Measurements from ENCODE around the gene ANK2. TPM values are rescaled to one million over a fixed set of nuclear protein-coding genes. Genes with fewer than 3 reads are reported as not detected.

ANK2 gene
- total RNA-seq, 4 donors from 2014 or later = 25.9 to 64.4 (median 55.4) TPM

- Histone ChIP-seq H3K4me3 (replicated peaks in 1 of 3) (no peak overlapping the region), H3K9me3 (no peaks in the 10 kb centered on the region), H3K27me3 (no peaks in the 10 kb centered on the region), H3K4me1 (no peaks in the 10 kb centered on the region), H3K36me3 (no peaks in the 10 kb centered on the region), H3K27ac (no peak overlapping the region)
- TF ChIP-seq POLR2A (IDR thresholded peaks at IDR 0.05) = no peak
- TF ChIP-seq, protein P1, sequence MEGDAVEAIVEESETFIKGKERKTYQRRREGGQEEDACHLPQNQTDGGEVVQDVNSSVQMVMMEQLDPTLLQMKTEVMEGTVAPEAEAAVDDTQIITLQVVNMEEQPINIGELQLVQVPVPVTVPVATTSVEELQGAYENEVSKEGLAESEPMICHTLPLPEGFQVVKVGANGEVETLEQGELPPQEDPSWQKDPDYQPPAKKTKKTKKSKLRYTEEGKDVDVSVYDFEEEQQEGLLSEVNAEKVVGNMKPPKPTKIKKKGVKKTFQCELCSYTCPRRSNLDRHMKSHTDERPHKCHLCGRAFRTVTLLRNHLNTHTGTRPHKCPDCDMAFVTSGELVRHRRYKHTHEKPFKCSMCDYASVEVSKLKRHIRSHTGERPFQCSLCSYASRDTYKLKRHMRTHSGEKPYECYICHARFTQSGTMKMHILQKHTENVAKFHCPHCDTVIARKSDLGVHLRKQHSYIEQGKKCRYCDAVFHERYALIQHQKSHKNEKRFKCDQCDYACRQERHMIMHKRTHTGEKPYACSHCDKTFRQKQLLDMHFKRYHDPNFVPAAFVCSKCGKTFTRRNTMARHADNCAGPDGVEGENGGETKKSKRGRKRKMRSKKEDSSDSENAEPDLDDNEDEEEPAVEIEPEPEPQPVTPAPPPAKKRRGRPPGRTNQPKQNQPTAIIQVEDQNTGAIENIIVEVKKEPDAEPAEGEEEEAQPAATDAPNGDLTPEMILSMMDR (IDR thresholded peaks at IDR 0.05) = no peak
- intact Hi-C loops (cut with DNase I) = no loop called here
- DNase-seq = no peak
Measured at GRCh38 chr4:113273721-113274220, 224.3 kb downstream of the ANK2 start.

DNA sequence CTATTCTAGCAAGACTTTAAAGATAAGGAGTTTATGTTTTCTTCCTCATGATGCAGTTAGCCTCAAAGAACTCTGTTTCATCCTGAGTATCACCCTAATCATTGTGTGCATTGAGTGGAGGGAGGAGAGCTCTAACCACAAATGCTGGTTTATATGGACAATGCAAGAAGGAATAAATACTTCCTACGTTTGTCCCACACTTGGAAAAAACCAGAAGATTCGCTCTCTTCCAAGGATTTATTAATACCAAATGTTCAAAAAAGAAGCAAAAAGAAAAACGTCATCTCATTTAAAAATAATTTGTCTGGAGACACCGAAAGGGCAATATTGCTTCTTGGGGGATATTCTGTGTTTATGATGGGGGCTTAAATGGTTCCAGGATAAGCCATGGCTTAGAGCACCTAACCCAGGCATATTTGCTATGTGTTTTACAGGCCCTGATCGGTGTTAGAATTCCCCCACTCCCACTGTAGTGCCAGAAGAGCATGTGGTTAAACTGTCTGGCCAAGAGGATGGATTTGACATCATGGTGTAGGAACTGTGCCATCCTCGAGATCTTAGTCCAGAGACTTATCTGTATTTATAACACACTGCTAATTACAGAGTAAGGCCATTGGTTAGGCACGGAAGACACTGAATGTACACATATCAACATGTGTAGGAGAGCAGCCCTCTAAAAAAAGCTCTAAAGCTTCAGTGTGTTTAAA is 227.2 kb downstream of the ANK2 start:
- H3K27ac ChIP-seq = no peak overlapping the region
- no peak for DNase-seq
- no peaks in the 10 kb centered on the region for H3K27me3 ChIP-seq
- no peaks in the 10 kb centered on the region for H3K9me3 ChIP-seq
- H3K4me1 ChIP-seq = no peaks in the 10 kb centered on the region
- 77 to 81% methylated on average over 7 of the region's 7 CpGs for WGBS, 2 donors
- intact Hi-C loops (cut with DNase I) = no loop called here
- no peak overlapping the region for H3K4me3 ChIP-seq (replicated peaks in 1 of 3)
- no peaks in the 10 kb centered on the region for H3K36me3 ChIP-seq
- TF ChIP-seq POLR2A (IDR thresholded peaks at IDR 0.05) = no peak
- TF ChIP-seq, protein P1 (IDR thresholded peaks at IDR 0.05) = no peak

GRCh38 chr4:113278324-113278934 is 229.0 kb downstream of the ANK2 start:
- Histone ChIP-seq H3K4me1 (no peaks in the 10 kb centered on the region), H3K9me3 (no peaks in the 10 kb centered on the region), H3K27me3 (no peaks in the 10 kb centered on the region), H3K4me3 (replicated peaks in 1 of 3) (no peak overlapping the region), H3K36me3 (no peaks in the 10 kb centered on the region), H3K27ac (no peak overlapping the region)
- peak; percentile 60 to 73 for DNase-seq
- no peak for TF ChIP-seq POLR2A (IDR thresholded peaks at IDR 0.05)
- TF ChIP-seq, protein P1 (IDR thresholded peaks at IDR 0.05) = peak; percentile 25 to 82 (median 61)
- intact Hi-C loops (cut with DNase I) = no loop called here
- 32 to 37% methylated on average over 8 of the region's 8 CpGs for WGBS, 2 donors

- Histone ChIP-seq H3K9me3 (no peaks in the 10 kb centered on the region), H3K36me3 (no peaks in the 10 kb centered on the region), H3K4me3 (replicated peaks in 1 of 3) (no peak overlapping the region), H3K27ac (no peak overlapping the region), H3K4me1 (no peaks in the 10 kb centered on the region), H3K27me3 (no peaks in the 10 kb centered on the region)
- no peak for TF ChIP-seq POLR2A (IDR thresholded peaks at IDR 0.05)
- TF ChIP-seq, protein P1 (IDR thresholded peaks at IDR 0.05) = no peak
- DNase-seq = no peak
- WGBS, 2 donors = 90 to 92% methylated on average over 4 of the region's 4 CpGs
- intact Hi-C loops (cut with DNase I) = no loop called here
Measured at GRCh38 chr4:113285501-113285900, 236.0 kb downstream of the ANK2 start.

GRCh38 chr4:113288257-113288656 is 238.8 kb downstream of the ANK2 start:
- DNase-seq = no peak
- no peak overlapping the region for H3K4me3 ChIP-seq (replicated peaks in 1 of 3)
- no peak overlapping the region for H3K27ac ChIP-seq
- H3K9me3 ChIP-seq = no peaks in the 10 kb centered on the region
- H3K27me3 ChIP-seq = no peaks in the 10 kb centered on the region
- no peak for TF ChIP-seq POLR2A (IDR thresholded peaks at IDR 0.05)
- TF ChIP-seq, protein P1 (IDR thresholded peaks at IDR 0.05) = no peak
- peaks cover 4 to 10% of the 10 kb centered on the region in 2 donors for H3K4me1 ChIP-seq
- H3K36me3 ChIP-seq = no peaks in the 10 kb centered on the region
- intact Hi-C loops (cut with DNase I) = no loop called here
- 91 to 95% methylated on average over 2 of the region's 2 CpGs for WGBS, 2 donors

Data from thyroid gland (tissue), 4 donors.